Gastrocnemius medialis (tissue), 4 donors: Measurements from ENCODE around the gene CMTR1. TPM values are rescaled to one million over a fixed set of nuclear protein-coding genes. Genes with fewer than 3 reads are reported as not detected.
A peak's percentile ranks its signal among the peaks of the same experiment; 100 is the strongest.

ENCODE experiments used
- ATAC-seq, 2 donors: fragments of 150-250 bp; one replicate each; pipeline ENCODE4 v1.9.1; 2016
- DNase-seq, 2 donors: peaks; one replicate each; pipeline ENCODE4 v3.0.0-alpha.2; 2019
- H3K27ac ChIP-seq, 4 donors: fragments of 200-600 bp; sonication (generic); 1 replicate in 1 of 4; 2 replicates in 3 of 4; pipeline ENCODE4 v1.5.1; 2016 to 2018; ENCODE audit warnings: mild to moderate bottlenecking in 2 of 4, moderate library complexity in 1 of 4
- H3K27me3 ChIP-seq, 3 donors: fragments of 200-600 bp; sonication (generic) in 2 of 3; 1 replicate in 1 of 3; 2 replicates in 2 of 3; pipeline versions ENCODE4 v1.5.1 to v1.6.0; 2016 to 2019; ENCODE audit warnings: mild to moderate bottlenecking in 1 of 3, moderate library complexity in 1 of 3
- H3K36me3 ChIP-seq, 2 donors: fragments of 200-600 bp; sonication (generic) in 1 of 2; one replicate each; pipeline ENCODE4 v1.5.1; 2017 to 2018
- H3K4me1 ChIP-seq, 2 donors: fragments of 200-600 bp; sonication (generic) in 1 of 2; one replicate each; pipeline ENCODE4 v1.5.1; 2016 to 2017; ENCODE audit warnings: mild to moderate bottlenecking in 2 of 2
- H3K4me3 ChIP-seq, 4 donors: fragments of 200-600 bp; sonication (generic) in 3 of 4; 1 replicate in 1 of 4; 2 replicates in 3 of 4; pipeline ENCODE4 v1.5.1; 2016 to 2019; ENCODE audit warnings: mild to moderate bottlenecking in 2 of 4
- H3K9me3 ChIP-seq, 3 donors: fragments of 200-600 bp; sonication (generic) in 2 of 3; 1 replicate in 1 of 3; 2 replicates in 2 of 3; pipeline ENCODE4 v1.5.1; 2016 to 2019
- CTCF ChIP-seq, 5 experiments: fragments of 450-650 bp in 3 of 5; fragments of 200-600 bp in 2 of 5; sonication (generic) in 2 of 5; IDR thresholded peaks in 4 of 5; conservative IDR thresholded peaks in 1 of 5; 1 replicate in 4 of 5; 2 replicates in 1 of 5; pipeline ENCODE4 v1.5.1; 2016 to 2019; ENCODE audit warnings: antibody characterized with exemption in 5 of 5, mild to moderate bottlenecking in 3 of 5, moderate library complexity in 3 of 5
- POLR2A ChIP-seq, 2 donors: fragments of 450-650 bp; IDR thresholded peaks; one replicate each; pipeline ENCODE4 v1.6.1; 2017; ENCODE audit warnings: antibody characterized with exemption in 2 of 2, mild to moderate bottlenecking in 2 of 2, moderate library complexity in 2 of 2
- in situ Hi-C, 4 donors: fragments of 200-750 bp; cut with MboI; loops; one replicate each; pipeline versions ENCODE4 v1.15.0 to v1.8.0; 2017; ENCODE audit warnings: low sequenced_read_pairs in 4 of 4
- intact Hi-C: fragments of 100-400 bp; cut with DNase I; formaldehyde crosslinking; loops from one replicate; pipeline ENCODE4 v1.15.1; 2023; ENCODE audit warnings: low total_unique reads
- total RNA-seq, 4 donors: library from RNA; depleted of rRNA; stranded (reverse); fragments of >200 nt; gene quantifications; one replicate each; pipeline versions ENCODE4 v1.1.0 to v1.2.3, GENCODE V29; 2016

Gene CMTR1
- total RNA-seq, 4 donors from 2014 or later = 18.2 to 34.6 (median 25.4) TPM

- DNase-seq = no peak
- in situ Hi-C loops = no loop called here
- Histone ChIP-seq H3K4me1 (no peaks in the 10 kb centered on the region), H3K36me3 (peaks cover 0 to 73% of the 10 kb centered on the region in 2 donors), H3K27ac (no peak overlapping the region), H3K4me3 (no peak overlapping the region), H3K9me3 (peaks cover 0 to 2% (median 0%) of the 10 kb centered on the region in 3 donors), H3K27me3 (no peaks in the 10 kb centered on the region)
- ATAC-seq = no peak
- TF ChIP-seq POLR2A (IDR thresholded peaks at IDR 0.05) (no peak), CTCF (IDR thresholded peaks at IDR 0.05 in 4 of 5, conservative IDR thresholded peaks at IDR 0.05 in 1 of 5) (no peak)
- intact Hi-C loops = no loop called here
These were observed 30.1 kb downstream of the CMTR1 start for GRCh38 chr6:37463110-37463509.

GRCh38 chr6:37467718-37468117, 34.7 kb downstream of the CMTR1 start:
- Histone ChIP-seq H3K27ac (no peak overlapping the region), H3K36me3 (peaks cover 0 to 47% of the 10 kb centered on the region in 2 donors), H3K27me3 (no peaks in the 10 kb centered on the region), H3K9me3 (peaks cover 0 to 2% (median 0%) of the 10 kb centered on the region in 3 donors), H3K4me1 (peaks cover 2 to 3% of the 10 kb centered on the region in 2 donors), H3K4me3 (no peak overlapping the region)
- TF ChIP-seq CTCF (IDR thresholded peaks at IDR 0.05 in 4 of 5, conservative IDR thresholded peaks at IDR 0.05 in 1 of 5) (no peak), POLR2A (IDR thresholded peaks at IDR 0.05) (no peak)
- intact Hi-C loops = no loop called here
- ATAC-seq (no peak), DNase-seq (no peak)
- in situ Hi-C loops = no loop called here

- Histone ChIP-seq H3K4me3 (no peak overlapping the region), H3K36me3 (peaks cover 0 to 64% of the 10 kb centered on the region in 2 donors), H3K27me3 (no peaks in the 10 kb centered on the region), H3K27ac (peak overlapping the region in 1 of 4 donors; percentile 26), H3K9me3 (no peaks in the 10 kb centered on the region), H3K4me1 (peaks cover 12 to 14% of the 10 kb centered on the region in 2 donors)
- in situ Hi-C loops = no loop called here
- TF ChIP-seq CTCF (IDR thresholded peaks at IDR 0.05 in 4 of 5, conservative IDR thresholded peaks at IDR 0.05 in 1 of 5) (no peak), POLR2A (IDR thresholded peaks at IDR 0.05) (no peak)
- intact Hi-C loops = no loop called here
- DNase-seq (peak in 1 of 2 donors; percentile 43), ATAC-seq (peak in 1 of 2 donors; percentile 49)
These were observed 40.5 kb downstream of the CMTR1 start for GRCh38 chr6:37473364-37474095.

GRCh38 chr6:37474316-37474715, 41.3 kb downstream of the CMTR1 start:
- DNase-seq (no peak), ATAC-seq (no peak)
- Histone ChIP-seq H3K4me3 (no peak overlapping the region), H3K27me3 (no peaks in the 10 kb centered on the region), H3K36me3 (peaks cover 0 to 72% of the 10 kb centered on the region in 2 donors), H3K27ac (no peak overlapping the region), H3K4me1 (peaks cover 12 to 14% of the 10 kb centered on the region in 2 donors), H3K9me3 (no peaks in the 10 kb centered on the region)
- in situ Hi-C loops (no loop called here), intact Hi-C loops (no loop called here)
- TF ChIP-seq POLR2A (IDR thresholded peaks at IDR 0.05) (no peak), CTCF (IDR thresholded peaks at IDR 0.05 in 4 of 5, conservative IDR thresholded peaks at IDR 0.05 in 1 of 5) (no peak)
